A549 (cell line): ENCODE results near the gene ANKRD12. TPM values are rescaled to one million over a fixed set of nuclear protein-coding genes. Genes with fewer than 3 reads are reported as not detected.

Experiments used
- ATAC-seq, 2 experiments: fragments of 200-7000 bp in 1 of 2; fragments of >200 bp in 1 of 2; cut with Nextera tagmentation in 1 of 2; cut with Tn5 transposase in 1 of 2; 3 replicates each; pipeline versions ENCODE4 v1.8.0 to v1.9.1; 2018 to 2020; ENCODE audit warnings: mild to moderate bottlenecking in 1 of 2, moderate library complexity in 1 of 2
- CTCF ChIA-PET: fragments of 300-600 bp; sonication (Branson Sonifier 250); formaldehyde crosslinking; extraction: SDS; loops from one replicate; lab custom pipeline; 2021; ENCODE audit warnings: antibody characterized with exemption, inconsistent platforms; lab: Yijun Ruan, JAX
- POLR2A ChIA-PET: fragments of 350-600 bp; formaldehyde crosslinking; extraction: SDS; loops from one replicate; lab custom pipeline; 2021; ENCODE audit warnings: antibody characterized with exemption, inconsistent platforms; lab: Yijun Ruan, JAX
- DNase-seq, 2 experiments: peaks; one replicate each; pipeline versions ENCODE4 v3.0.0 to v3.0.0-alpha.2; 2011 to 2016; ENCODE audit warnings: low read depth in 1 of 2, low spot score in 1 of 2
- FAIRE-seq: peaks from 2 replicates; lab custom pipeline; 2011; peaks lifted over from hg19 to GRCh38; lab: Jason Lieb, UNC
- H3K27ac ChIP-seq, 2 experiments: fragments of >200 bp; sonication (Bioruptor Twin); formaldehyde crosslinking; 3 replicates each; pipeline ENCODE4 v1.5.1; 2016 to 2017
- H3K4me1 ChIP-seq: fragments of >200 bp; sonication (Bioruptor Twin); formaldehyde crosslinking; 3 replicates; pipeline ENCODE4 v1.6.1; 2016
- H3K4me2 ChIP-seq: fragments of >200 bp; sonication (Bioruptor Twin); formaldehyde crosslinking; 3 replicates; pipeline ENCODE4 v1.6.1; 2016
- H3K4me3 ChIP-seq: fragments of >200 bp; sonication (Bioruptor Twin); formaldehyde crosslinking; 3 replicates; pipeline ENCODE4 v1.5.1; 2016
- H3K9me3 ChIP-seq: fragments of >200 bp; sonication (Bioruptor Twin); formaldehyde crosslinking; 3 replicates; pipeline ENCODE4 v1.6.1; 2016
- BHLHE40 ChIP-seq: IDR thresholded peaks from 2 replicates; pipeline ENCODE4 v1.6.1; 2012; ENCODE audit warnings: low read depth, low read length, inconsistent platforms
- CBX8 ChIP-seq: fragments of 200-600 bp; sonication (generic); IDR thresholded peaks from 2 replicates; pipeline ENCODE4 v1.6.1; 2016
- CEBPB ChIP-seq, 2 experiments: fragments of >200 bp in 1 of 2; sonication (Bioruptor Twin) in 1 of 2; formaldehyde crosslinking in 1 of 2; IDR thresholded peaks; 2 replicates each; pipeline ENCODE4 v1.6.1; 2012 to 2016
- CHD2 ChIP-seq: fragments of 150-350 bp; IDR thresholded peaks from 2 replicates; pipeline ENCODE4 v1.6.1; 2014; ENCODE audit warnings: low read length; ENCODE audit not compliant: partially characterized antibody
- EHF ChIP-seq: fragments of 250-450 bp; sonication (Bioruptor Pico); IDR thresholded peaks from 2 replicates; pipeline ENCODE4 v1.5.0; 2020; ENCODE audit warnings: mild to moderate bottlenecking
- EHMT2 ChIP-seq: fragments of 200-600 bp; sonication (generic); IDR thresholded peaks from 2 replicates; pipeline ENCODE4 v1.6.1; 2016; ENCODE audit warnings: antibody characterized with exemption, low read depth, mild to moderate bottlenecking, moderate library complexity
- FOSB ChIP-seq: fragments of 250-450 bp; sonication (Bioruptor Pico); IDR thresholded peaks from 2 replicates; pipeline ENCODE4 v1.5.0; 2020; ENCODE audit warnings: mild to moderate bottlenecking, moderate library complexity
- FOSL2 ChIP-seq, 2 experiments: fragments of 450-650 bp in 1 of 2; fragments of >200 bp in 1 of 2; sonication (Bioruptor Twin) in 1 of 2; formaldehyde crosslinking; IDR thresholded peaks; 2 replicates each; pipeline versions ENCODE4 v1.5.0 to v1.6.1; 2016 to 2020; ENCODE audit warnings: mild to moderate bottlenecking in 1 of 2, moderate library complexity in 1 of 2
- HDAC2 ChIP-seq: fragments of 200-600 bp; sonication (generic); IDR thresholded peaks from 2 replicates; pipeline ENCODE4 v1.6.1; 2016
- HEYL ChIP-seq: fragments of 250-450 bp; sonication (Bioruptor Pico); IDR thresholded peaks from 2 replicates; pipeline ENCODE4 v1.8.0; 2021; ENCODE audit warnings: mild to moderate bottlenecking, moderate library complexity
- HOXA7 ChIP-seq: fragments of 250-450 bp; sonication (Bioruptor Pico); IDR thresholded peaks from 2 replicates; pipeline ENCODE4 v1.5.0; 2020; ENCODE audit warnings: mild to moderate bottlenecking, moderate library complexity
- HOXB5 ChIP-seq: fragments of 250-450 bp; sonication (Bioruptor Pico); IDR thresholded peaks from 2 replicates; pipeline ENCODE4 v1.5.0; 2020; ENCODE audit warnings: mild to moderate bottlenecking, moderate library complexity
- JUN ChIP-seq, 2 experiments: fragments of >200 bp; sonication (Bioruptor Twin); formaldehyde crosslinking; IDR thresholded peaks; 2 replicates in 1 of 2; 3 replicates in 1 of 2; pipeline ENCODE4 v1.6.1; 2016 to 2017
- JUNB ChIP-seq: fragments of >200 bp; sonication (Bioruptor Twin); formaldehyde crosslinking; IDR thresholded peaks from 2 replicates; pipeline ENCODE4 v1.6.1; 2016
- MAFK ChIP-seq: fragments of 450-650 bp; IDR thresholded peaks from 2 replicates; pipeline ENCODE4 v1.6.1; 2014; ENCODE audit not compliant: partially characterized antibody
- MYC ChIP-seq: IDR thresholded peaks from 2 replicates; pipeline ENCODE4 v1.6.1; 2012; ENCODE audit warnings: mild to moderate bottlenecking, inconsistent platforms, low read length, improper control_type of control experiment, borderline replicate concordance
- NFE2L2 ChIP-seq: fragments of 150-350 bp; conservative IDR thresholded peaks from 2 replicates; pipeline ENCODE4 v1.6.1; 2014; ENCODE audit warnings: low read length
- NR3C1 ChIP-seq: fragments of >200 bp; sonication (Bioruptor Twin); formaldehyde crosslinking; IDR thresholded peaks from 3 replicates; pipeline ENCODE4 v1.6.1; 2017
- PHF8 ChIP-seq: fragments of 200-600 bp; sonication (generic); IDR thresholded peaks from 2 replicates; pipeline ENCODE4 v1.6.1; 2016; ENCODE audit warnings: low read depth, mild to moderate bottlenecking, antibody characterized with exemption, moderate library complexity, borderline replicate concordance
- POLR2A ChIP-seq: IDR thresholded peaks from 2 replicates; pipeline ENCODE4 v1.6.1; 2012; ENCODE audit warnings: mild to moderate bottlenecking, low read length
- POLR2AphosphoS2 ChIP-seq: conservative IDR thresholded peaks from 2 replicates; pipeline ENCODE4 v1.6.1; 2012; ENCODE audit warnings: low read length, improper control_type of control experiment, inconsistent platforms
- RNF2 ChIP-seq: fragments of 200-600 bp; sonication (generic); IDR thresholded peaks from 2 replicates; pipeline ENCODE4 v1.6.1; 2016; ENCODE audit warnings: low read depth, mild to moderate bottlenecking, antibody characterized with exemption, moderate library complexity, borderline replicate concordance
- SMC3 ChIP-seq: fragments of >200 bp; sonication (Bioruptor Twin); formaldehyde crosslinking; IDR thresholded peaks from 3 replicates; pipeline ENCODE4 v1.6.1; 2018; ENCODE audit warnings: inconsistent platforms
- TFCP2L1 ChIP-seq: fragments of 250-450 bp; sonication (Bioruptor Pico); IDR thresholded peaks from 2 replicates; pipeline ENCODE4 v1.5.0; 2021; ENCODE audit warnings: mild to moderate bottlenecking
- ZC3H11A ChIP-seq: fragments of 450-650 bp; IDR thresholded peaks from 2 replicates; pipeline ENCODE4 v1.6.1; 2014; ENCODE audit warnings: antibody characterized with exemption, mild to moderate bottlenecking
- ZFP36 ChIP-seq: fragments of 450-650 bp; IDR thresholded peaks from 2 replicates; pipeline ENCODE4 v1.6.1; 2014; ENCODE audit warnings: borderline replicate concordance; ENCODE audit not compliant: partially characterized antibody
- ZNF302 ChIP-seq: fragments of 250-450 bp; sonication (Bioruptor Pico); IDR thresholded peaks from 2 replicates; pipeline ENCODE4 v1.9.0; 2021; ENCODE audit warnings: inconsistent platforms, mild to moderate bottlenecking, moderate library complexity
- ZSCAN20 ChIP-seq: fragments of 250-450 bp; sonication (Bioruptor Pico); IDR thresholded peaks from 2 replicates; pipeline ENCODE4 v1.8.0; 2022; ENCODE audit warnings: mild to moderate bottlenecking, moderate library complexity
- WGBS: methylation state at CpG from one replicate; pipeline ENCODE4 v1.1.6; 2017; ENCODE audit errors: missing lambda C conversion rate; 5-methylcytosine and 5-hydroxymethylcytosine counted together
- polyA plus RNA-seq, 4 experiments: library from polyadenylated mRNA; depleted of rRNA in 3 of 4; stranded (reverse); fragments of >200 nt; fragmentation: RNase III in 1 of 4; extraction: RNeasy Plus Mini Kit Qiagen cat#74134 plus additional on column Dnase treatment in 1 of 4; gene quantifications; 2 replicates in 3 of 4; 3 replicates in 1 of 4; pipeline ENCODE4 v1.2.3, GENCODE V29; 2011 to 2017
- TF ChIP-seq, protein P1 (sequence below): fragments of >200 bp; sonication (Bioruptor Twin); formaldehyde crosslinking; IDR thresholded peaks from 3 replicates; pipeline ENCODE4 v1.6.1; 2016
- TF ChIP-seq, protein P2 (sequence below): fragments of 150-350 bp; IDR thresholded peaks from 2 replicates; pipeline ENCODE4 v1.6.1; 2014; ENCODE audit warnings: low read depth, mild to moderate bottlenecking, low read length
- TF ChIP-seq, protein P3 (sequence below): fragments of >200 bp; sonication (Bioruptor Twin); formaldehyde crosslinking; IDR thresholded peaks from 3 replicates; pipeline ENCODE4 v1.5.1; 2016

The ANKRD12 gene
- polyA plus RNA-seq, 2 of the 4 experiments (the other 2 are of a cell fraction): 2.7 to 7.3 TPM

DNA sequence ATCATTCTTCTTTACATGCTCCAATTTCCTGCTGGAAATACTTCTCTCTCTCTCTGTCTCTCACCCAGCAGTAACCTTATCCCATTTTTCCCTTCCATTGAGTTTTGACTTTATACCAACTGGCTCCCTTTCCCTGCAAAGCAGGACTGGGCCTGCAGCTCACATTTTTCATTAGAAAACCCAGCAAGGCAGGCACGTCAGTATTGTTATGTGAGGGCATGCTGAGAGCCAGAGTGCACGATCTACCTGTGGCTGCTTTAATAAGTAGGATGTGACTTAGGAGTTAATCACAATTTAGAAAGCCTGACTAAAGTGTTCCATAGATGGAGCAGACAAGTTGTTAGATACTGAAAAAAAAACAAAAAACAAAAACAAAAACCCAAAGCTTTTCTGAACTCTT lies 39.2 kb upstream of the ANKRD12 start:
- no peak for ATAC-seq
- POLR2A ChIA-PET: no interaction called here
- H3K4me1 ChIP-seq: peaks cover 37% of the 10 kb centered on the region
- FAIRE-seq: no peak
- no peak for TF ChIP-seq JUN (IDR thresholded peaks at IDR 0.05)
- no peak for TF ChIP-seq FOSB
- TF ChIP-seq MAFK: no peak
- TF ChIP-seq HOXA7 (CRISPR knock-in tag): no peak
- no peak for TF ChIP-seq MYC
- no peak for TF ChIP-seq ZNF302
- TF ChIP-seq HEYL (CRISPR knock-in tag): no peak
- no peak for TF ChIP-seq CHD2
- TF ChIP-seq HDAC2: no peak
- TF ChIP-seq EHMT2: no peak
- TF ChIP-seq, all 56 proteins: peak for 0
- Histone ChIP-seq H3K9me3 (no peaks in the 10 kb centered on the region), H3K4me2 (no peak overlapping the region), H3K4me3 (no peak overlapping the region), H3K27ac (0 out of 6 replicates have a peak overlapping the region, but pooled peaks of 1 of the 2 experiments have one; percentile 43)
- WGBS: 89% methylated on average over 2 of the region's 2 CpGs
- DNase-seq: no peak
- CTCF ChIA-PET: interaction anchor here (1.1 kb wide), 1 partner anchor 31 kb away, joined by 3 read pairs; no protein-coding TSS in a partner anchor

DNA sequence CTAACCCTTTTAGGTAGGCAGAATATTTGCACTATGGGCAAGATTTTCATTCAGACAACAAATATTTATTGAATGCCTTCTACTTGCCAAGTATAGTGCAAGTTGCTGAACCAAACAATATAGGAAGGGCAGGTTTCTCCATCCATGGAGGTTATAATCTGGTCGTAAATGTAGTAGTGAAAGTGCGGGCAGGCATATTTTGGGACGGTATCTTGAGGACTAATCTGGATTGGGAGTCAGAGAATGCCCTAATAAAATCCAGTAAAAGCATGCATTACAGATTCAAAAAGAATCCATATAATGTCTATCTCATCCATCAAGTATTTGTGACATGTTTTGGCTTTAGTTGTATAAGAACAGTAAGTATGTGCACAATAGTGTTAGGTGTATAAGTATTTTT lies 35.8 kb upstream of the ANKRD12 start:
- H3K4me1 ChIP-seq: peaks cover 30% of the 10 kb centered on the region
- POLR2A ChIA-PET: no interaction called here
- no peak for DNase-seq

DNA sequence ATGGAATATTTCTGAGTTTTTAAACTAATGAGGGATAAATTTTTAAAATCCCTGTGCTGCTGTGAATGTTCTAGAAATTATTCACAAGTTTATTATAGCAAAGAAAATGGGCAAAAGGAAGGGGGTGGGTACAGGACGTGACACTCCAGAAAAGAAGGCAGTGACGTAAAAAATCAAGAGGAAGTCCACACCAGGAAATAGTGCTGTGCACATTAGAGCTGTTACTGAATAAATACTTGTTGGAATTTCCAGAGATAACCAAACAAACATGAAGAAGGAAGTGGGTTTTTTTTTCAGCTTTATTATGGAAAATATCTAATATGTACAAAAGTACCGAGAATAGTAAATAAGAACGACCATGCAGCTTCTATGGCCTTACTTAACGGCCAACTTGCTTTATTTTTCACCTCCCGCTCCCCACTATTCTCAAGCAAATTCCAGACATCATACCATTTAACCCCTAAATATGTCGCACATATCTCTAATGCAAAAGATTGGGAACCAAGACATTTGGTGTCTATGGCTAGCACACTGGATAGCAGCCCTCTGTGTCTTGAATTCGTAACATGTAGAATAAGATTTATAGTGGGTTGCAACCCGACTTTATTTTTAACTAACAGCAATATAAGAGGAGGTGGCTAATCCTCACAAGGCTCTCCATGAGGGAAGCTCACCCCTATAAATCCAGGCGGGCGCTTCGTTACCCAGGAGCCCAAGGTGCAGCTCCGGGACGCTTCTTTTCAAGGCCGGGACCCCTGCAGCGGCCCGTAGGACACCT lies 34.7 kb upstream of the ANKRD12 start:
- Histone ChIP-seq H3K9me3 (no peaks in the 10 kb centered on the region), H3K27ac (peak overlapping the region; percentile 95), H3K4me3 (peak overlapping the region; percentile 69), H3K4me2 (peak overlapping the region; percentile 94), H3K4me1 (peaks cover 33% of the 10 kb centered on the region)
- FAIRE-seq: no peak
- TF ChIP-seq, protein P1, sequence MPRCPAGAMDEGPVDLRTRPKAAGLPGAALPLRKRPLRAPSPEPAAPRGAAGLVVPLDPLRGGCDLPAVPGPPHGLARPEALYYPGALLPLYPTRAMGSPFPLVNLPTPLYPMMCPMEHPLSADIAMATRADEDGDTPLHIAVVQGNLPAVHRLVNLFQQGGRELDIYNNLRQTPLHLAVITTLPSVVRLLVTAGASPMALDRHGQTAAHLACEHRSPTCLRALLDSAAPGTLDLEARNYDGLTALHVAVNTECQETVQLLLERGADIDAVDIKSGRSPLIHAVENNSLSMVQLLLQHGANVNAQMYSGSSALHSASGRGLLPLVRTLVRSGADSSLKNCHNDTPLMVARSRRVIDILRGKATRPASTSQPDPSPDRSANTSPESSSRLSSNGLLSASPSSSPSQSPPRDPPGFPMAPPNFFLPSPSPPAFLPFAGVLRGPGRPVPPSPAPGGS: no peak
- TF ChIP-seq TFCP2L1 (CRISPR knock-in tag) (peak; percentile 30), EHF (CRISPR knock-in tag) (peak; percentile 50; the same call in 1 of the 2 replicates), MAFK (no peak), SMC3 (no peak), ZFP36 (no peak), CBX8 (no peak), NR3C1 (no peak), BHLHE40 (no peak), RNF2 (no peak), FOSB (peak; percentile 93), HOXB5 (no peak), POLR2A (no peak), MYC (no peak), FOSL2 (IDR thresholded peaks at IDR 0.05) (no peak), FOSL2 (CRISPR knock-in tag; IDR thresholded peaks at IDR 0.05) (peak; percentile 36), POLR2AphosphoS2 (no peak), CHD2 (no peak), HOXA7 (CRISPR knock-in tag) (peak; percentile 87; the same call in 1 of the 2 replicates)
- TF ChIP-seq, protein P2, sequence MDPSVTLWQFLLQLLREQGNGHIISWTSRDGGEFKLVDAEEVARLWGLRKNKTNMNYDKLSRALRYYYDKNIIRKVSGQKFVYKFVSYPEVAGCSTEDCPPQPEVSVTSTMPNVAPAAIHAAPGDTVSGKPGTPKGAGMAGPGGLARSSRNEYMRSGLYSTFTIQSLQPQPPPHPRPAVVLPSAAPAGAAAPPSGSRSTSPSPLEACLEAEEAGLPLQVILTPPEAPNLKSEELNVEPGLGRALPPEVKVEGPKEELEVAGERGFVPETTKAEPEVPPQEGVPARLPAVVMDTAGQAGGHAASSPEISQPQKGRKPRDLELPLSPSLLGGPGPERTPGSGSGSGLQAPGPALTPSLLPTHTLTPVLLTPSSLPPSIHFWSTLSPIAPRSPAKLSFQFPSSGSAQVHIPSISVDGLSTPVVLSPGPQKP: no peak
- TF ChIP-seq, protein P3, sequence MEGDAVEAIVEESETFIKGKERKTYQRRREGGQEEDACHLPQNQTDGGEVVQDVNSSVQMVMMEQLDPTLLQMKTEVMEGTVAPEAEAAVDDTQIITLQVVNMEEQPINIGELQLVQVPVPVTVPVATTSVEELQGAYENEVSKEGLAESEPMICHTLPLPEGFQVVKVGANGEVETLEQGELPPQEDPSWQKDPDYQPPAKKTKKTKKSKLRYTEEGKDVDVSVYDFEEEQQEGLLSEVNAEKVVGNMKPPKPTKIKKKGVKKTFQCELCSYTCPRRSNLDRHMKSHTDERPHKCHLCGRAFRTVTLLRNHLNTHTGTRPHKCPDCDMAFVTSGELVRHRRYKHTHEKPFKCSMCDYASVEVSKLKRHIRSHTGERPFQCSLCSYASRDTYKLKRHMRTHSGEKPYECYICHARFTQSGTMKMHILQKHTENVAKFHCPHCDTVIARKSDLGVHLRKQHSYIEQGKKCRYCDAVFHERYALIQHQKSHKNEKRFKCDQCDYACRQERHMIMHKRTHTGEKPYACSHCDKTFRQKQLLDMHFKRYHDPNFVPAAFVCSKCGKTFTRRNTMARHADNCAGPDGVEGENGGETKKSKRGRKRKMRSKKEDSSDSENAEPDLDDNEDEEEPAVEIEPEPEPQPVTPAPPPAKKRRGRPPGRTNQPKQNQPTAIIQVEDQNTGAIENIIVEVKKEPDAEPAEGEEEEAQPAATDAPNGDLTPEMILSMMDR: no peak
- ChIA-PET POLR2A (interaction anchor here (0.6 to 1.7 kb wide), 5 partner anchors 28 to 794 kb away, joined by 3 to 13 read pairs (median 4); partner anchors contain the start of gene ANKRD12), CTCF (interaction anchor here (1.3 to 1.5 kb wide), 3 partner anchors 19 to 58 kb away, joined by 3 to 4 read pairs (median 3); no protein-coding TSS in a partner anchor)
- 2% methylated on average over 13 of the region's 17 CpGs for WGBS
- ATAC-seq: peak; percentile 64 to 70; a peak in 5 of 6 replicates
- DNase-seq: peak; percentile 29 to 81

More for the DNA sequence above, 35.8 kb upstream of the ANKRD12 start:
- Histone ChIP-seq H3K27ac (peak overlapping the region in 1 of 2 experiments; percentile 95; a peak in 1 of 6 replicates), H3K4me2 (no peak overlapping the region; the same call in 2 of the 3 replicates), H3K9me3 (no peaks in the 10 kb centered on the region), H3K4me3 (no peak overlapping the region)
- WGBS: 91% methylated on average over 3 of the region's 3 CpGs
- FAIRE-seq (no peak), ATAC-seq (no peak)
- TF ChIP-seq ZC3H11A (no peak), POLR2AphosphoS2 (no peak), JUNB (no peak), PHF8 (no peak), NFE2L2 (no peak), FOSB (no peak), JUN (IDR thresholded peaks at IDR 0.05) (no peak), MAFK (no peak), ZSCAN20 (CRISPR knock-in tag) (no peak), CEBPB (IDR thresholded peaks at IDR 0.05) (no peak), TFCP2L1 (CRISPR knock-in tag) (no peak)
- CTCF ChIA-PET: interaction anchor here (1.6 to 2.1 kb wide), 2 partner anchors 9 to 27 kb away, joined by 5 to 7 read pairs; no protein-coding TSS in a partner anchor
